ENCODE measurements around the gene CNOT3.
A peak's percentile ranks its signal among the peaks of the same experiment; 100 is the strongest.
"Not testable (repeated sequence)": the region's sequence is repeated elsewhere in the genome, so short reads cannot be mapped to it uniquely, and the experiment has no call there.

CNOT3 gene

GRCh38 chr19:54137699-54138488 is at the start of gene CNOT3:
CNOT3 (plus strand) TSS chr19:54137762; CDS start chr19:54142979, 5,217 bp downstream.
- DNase-seq (ENCODE audit: low spot score) = no peak

DNA sequence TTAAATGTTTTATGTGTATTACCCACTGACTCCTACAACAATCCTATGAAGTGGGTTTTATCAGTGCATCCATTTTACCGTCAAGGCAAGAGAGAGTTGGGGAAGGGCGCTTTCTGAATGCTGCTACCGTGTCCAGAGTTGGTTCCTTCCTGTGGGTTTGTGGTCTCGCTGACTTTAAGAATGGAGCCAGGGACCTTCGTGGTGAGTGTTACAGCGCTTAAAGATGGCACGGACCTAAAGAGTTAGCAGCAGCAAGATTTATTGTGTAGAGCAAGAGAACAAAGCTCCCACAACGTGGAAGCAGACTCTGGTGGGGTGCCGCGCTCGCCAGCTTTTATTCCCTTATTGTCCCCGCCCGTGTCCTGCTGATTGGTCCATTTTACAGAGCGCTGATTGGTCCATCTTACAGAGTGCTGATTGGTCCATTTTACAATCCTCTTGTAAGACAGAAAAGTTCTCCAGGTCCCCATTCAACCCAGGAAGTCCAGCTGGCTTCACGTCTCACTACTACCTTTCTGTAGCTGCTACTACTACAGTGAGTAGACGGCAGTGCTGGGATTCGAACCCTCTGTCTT is 43.0 kb upstream of the CNOT3 start:
- no peak for DNase-seq (ENCODE audit: low spot score)

DNA sequence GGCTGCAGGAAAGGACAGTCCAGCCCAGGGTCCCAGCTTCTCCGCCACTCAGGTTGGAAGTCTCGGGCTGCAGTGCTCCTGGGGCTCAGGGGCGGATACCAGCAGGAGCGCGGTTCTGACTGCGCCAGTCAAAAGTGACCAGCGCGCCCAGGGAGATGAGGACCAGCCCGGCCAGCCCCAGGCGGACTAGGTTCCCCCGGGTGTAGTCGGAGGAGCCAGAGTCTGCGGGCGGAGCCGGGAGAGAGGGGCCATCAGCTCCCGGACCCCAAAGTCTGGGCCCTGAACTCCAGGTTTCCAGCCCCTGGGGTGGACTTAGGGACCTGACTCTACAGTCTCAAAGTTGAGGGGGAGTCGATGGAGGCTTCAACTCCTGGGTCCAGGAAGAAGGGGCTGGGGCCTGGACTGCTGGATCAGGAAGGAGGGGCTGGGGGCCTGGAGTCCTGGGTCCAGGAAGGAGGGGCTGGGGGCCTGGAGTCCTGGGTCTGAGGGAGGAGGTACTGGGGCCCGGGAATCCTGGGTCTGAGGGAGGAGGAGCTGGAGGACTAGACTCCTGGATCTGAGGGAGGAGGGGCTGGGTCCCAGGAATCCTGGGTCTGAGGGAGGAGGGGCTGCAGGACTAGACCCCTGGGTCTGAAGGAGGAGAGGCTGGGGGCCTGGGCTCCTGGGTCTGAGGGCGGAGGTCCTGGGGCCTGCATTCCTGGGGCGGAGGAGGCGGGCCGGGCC is 42.3 kb upstream of the CNOT3 start:
- no peak for DNase-seq (ENCODE audit: low spot score)

DNA sequence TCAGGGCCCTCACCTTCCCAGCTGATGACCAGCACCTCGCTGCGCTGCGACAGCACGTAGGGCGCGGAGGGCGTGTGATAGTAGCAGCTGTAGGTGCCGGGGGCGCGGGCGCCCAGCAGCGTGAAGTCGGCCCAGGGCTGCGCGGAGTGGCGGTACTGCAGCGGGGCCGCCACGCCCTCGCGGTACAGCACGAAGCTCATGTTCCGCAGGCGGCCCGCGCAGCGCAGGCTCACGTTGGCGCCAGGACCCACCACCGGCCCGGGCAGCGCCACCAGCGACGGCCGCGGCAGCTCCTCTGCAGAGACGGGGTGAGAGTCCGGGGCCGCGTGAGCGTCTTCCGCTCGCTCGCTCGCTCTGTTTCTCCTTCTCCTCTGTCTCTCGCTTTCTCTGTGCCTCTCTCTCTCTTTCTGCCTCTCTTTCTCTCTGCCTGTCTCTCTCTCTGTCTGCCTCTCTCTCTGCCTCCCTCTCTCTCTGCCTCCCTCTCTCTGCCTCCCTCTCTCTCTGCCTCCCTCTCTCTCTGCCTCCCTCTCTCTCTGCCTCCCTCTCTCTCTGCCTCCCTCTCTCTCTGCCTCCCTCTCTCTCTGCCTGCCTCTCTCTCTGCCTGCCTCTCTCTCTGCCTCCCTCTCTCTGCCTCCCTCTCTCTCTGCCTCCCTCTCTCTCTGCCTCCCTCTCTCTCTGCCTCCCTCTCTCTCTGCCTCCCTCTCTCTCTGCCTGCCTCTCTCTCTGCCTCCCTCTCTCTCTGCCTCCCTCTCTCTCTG is 41.5 kb upstream of the CNOT3 start:
- DNase-seq (ENCODE audit: low spot score) = not testable (repeated sequence)

DNA sequence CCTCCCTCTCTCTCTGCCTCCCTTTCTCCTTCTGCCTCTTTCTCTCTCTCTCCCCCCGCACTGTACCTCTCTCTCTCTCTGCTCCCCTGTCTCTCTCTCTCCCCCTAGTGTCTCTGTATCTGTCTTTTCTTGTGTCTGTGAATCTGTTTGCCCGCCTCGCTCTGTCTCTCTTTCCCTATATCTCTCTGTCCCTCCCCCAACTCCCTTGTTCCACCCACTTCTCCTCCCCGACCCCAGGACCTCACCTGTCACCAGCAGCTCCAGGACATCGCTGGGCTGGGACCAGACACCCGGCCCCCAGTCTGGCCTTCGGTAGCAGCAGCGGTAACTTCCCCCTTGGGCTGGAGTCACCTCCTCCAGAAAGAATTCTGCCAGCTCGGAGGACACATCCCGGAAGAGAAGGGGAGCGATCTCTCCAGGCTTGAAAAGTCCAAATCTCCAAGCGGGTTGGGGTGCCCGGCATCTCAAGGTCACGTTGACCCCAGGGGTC is 40.9 kb upstream of the CNOT3 start:
- no peak for DNase-seq (ENCODE audit: low spot score)

DNA sequence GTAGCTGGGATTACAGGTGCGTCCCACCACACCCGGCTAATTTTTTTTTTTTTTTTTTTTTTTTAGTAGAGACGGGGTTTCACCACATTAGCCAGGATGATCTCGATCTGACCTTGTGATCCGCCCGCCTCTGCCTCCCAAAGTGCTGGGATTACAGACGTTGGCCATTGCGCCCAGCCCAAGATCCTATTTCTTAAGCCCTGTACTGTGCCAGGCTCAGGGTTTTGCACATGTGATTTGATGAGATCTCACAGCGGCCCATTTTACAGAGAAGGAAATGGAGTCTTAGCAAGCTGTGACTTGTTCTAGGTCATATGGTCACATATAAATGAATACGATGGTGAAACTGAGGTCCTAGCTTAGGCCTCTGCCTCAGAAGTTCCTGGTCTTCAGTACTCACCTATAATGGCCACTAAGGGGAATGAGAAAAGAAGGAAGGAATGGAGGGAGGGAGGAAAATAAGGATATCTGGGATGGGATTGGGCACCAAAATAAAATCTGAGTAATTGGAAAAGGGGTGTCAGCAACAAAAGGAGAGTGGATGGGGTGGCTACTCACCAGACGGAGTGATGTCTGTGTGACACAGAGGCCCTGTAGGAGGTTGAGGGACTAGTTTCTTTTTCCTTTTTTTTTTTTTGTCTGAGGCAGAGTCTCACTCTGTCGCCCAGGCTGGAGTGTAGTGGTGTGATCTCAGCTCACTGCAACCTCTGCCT is 38.2 kb upstream of the CNOT3 start:
- DNase-seq (ENCODE audit: low spot score) = no peak

- not testable (repeated sequence) for DNase-seq (ENCODE audit: low spot score)
Measured at GRCh38 chr19:54099903-54100255, 37.7 kb upstream of the CNOT3 start.

- no peak for DNase-seq (ENCODE audit: low spot score)
Measured at GRCh38 chr19:54100561-54100960, 37.0 kb upstream of the CNOT3 start, which contains the start of gene OSCAR. OSCAR (minus strand) TSS chr19:54100803; CDS start chr19:54100792, 11 bp downstream.

DNA sequence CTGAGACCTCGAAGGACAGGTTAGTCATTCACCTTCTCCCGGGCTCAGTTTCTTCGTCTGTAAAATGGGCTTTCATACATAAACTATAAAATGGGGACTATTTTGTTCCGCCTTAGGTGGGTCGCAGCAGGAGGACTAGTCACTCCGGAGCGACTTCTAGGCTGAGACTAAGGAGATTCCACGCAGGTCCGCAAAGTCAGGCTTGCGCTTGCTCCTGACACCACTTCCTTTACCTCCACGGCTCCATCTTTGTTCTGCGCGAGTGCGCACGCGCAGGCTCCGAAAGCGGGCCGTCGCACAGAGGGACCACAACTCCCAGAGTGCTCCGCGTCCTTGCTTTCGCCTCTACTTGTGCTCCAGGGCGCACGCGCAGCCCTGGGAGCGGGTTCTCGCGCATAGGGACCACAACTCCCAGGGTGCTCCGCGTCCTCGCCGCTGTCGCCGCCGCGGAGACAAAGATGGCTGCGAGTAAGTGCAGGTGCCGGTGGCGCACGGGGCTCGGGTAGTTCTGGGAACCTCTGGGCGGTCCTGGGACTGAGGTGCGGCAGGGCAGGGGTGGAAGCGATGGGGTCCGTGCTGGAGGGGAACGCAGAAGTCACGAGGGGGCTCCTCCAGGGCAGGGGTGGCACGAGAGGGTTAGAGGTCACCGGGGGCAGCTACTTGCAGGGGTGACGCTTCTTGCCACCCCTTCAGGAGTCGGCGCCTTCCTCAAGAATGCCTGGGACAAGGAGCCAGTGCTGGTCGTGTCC is 35.0 kb upstream of the CNOT3 start, which contains the start of gene NDUFA3:
TSS of gene NDUFA3 (plus strand) at position 435 of the 749 bp plus-strand sequence. CDS start at position 459, 24 bp downstream.
- peak; percentile 99 for DNase-seq (ENCODE audit: low spot score)

- DNase-seq (ENCODE audit: low spot score) = no peak
Measured at GRCh38 chr19:54104998-54105715, 32.4 kb upstream of the CNOT3 start.

DNA sequence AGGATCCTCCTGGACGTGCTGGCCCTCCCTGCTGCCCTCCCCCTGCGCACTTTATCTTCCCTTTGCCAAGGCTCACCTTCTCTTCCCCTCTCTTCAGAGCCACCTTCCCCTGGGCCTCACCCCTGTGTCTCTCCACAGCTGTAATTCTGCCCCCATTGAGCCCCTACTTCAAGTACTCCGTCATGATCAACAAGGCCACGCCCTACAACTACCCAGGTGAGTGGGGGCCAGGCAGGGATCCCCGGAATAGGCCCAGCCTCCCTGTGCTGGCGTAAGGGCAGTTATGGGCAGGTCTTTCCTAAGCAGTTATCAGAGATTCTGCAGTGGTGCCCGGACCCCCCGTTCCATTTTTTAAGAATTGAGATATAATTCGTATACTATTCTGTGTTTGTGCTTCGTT is 31.8 kb upstream of the CNOT3 start:
- DNase-seq (ENCODE audit: low spot score) = no peak

GRCh38 chr19:54106716-54107115 is 30.8 kb upstream of the CNOT3 start:
- DNase-seq (ENCODE audit: low spot score) = no peak

DNA sequence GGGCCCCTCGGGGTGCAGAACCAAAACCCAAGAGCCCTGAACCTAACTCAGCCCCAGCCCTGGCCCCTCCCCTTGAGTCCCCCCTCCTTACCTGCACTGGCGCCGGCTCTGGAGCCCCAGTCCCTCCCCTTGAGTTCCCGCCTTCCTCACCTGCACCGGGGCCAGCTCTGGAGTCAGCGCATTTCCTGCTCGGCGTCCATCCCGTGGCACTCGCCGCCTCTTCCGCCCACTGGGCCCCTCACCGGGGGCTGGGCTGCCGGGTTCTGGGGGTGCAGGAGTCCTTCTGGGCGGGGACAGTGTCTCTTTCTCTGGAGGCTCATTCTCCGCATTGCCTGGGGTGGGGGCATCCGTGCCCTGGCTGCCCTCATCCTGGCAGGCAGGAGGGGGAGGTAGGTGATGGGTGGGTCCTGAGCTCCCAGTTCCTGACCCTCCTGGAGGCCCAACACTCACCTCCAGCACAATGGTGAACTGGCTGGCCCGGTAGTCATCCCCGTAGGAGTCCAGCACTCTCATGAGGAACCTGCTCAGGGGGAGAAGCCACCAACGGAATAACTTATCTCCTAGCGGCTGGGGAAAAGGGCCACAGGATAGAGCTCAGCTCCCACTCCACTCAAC is 29.6 kb upstream of the CNOT3 start:
- no peak for DNase-seq (ENCODE audit: low spot score)

DNA sequence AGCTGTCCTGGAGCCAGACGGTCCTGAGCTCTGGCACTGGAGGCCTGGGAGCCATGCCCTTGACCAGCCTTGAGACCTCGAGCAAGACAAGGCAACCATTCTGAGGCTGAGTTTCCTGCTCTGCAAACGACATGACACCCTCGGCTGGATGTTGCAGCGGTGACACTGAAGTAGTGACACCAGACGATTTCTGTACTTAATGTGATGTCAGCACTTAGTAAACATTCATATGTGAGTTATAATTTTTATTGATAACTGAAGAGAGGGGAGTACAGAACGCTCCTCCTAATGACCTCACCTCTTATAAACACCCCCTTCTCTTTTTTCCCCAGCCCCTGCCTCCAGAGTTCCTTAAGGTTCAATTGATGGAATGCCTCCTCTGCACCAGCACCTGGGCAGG is 29.1 kb upstream of the CNOT3 start:
- no peak for DNase-seq (ENCODE audit: low spot score)

- no peak for DNase-seq (ENCODE audit: low spot score)
Measured at GRCh38 chr19:54109651-54110050, 27.9 kb upstream of the CNOT3 start.

DNA sequence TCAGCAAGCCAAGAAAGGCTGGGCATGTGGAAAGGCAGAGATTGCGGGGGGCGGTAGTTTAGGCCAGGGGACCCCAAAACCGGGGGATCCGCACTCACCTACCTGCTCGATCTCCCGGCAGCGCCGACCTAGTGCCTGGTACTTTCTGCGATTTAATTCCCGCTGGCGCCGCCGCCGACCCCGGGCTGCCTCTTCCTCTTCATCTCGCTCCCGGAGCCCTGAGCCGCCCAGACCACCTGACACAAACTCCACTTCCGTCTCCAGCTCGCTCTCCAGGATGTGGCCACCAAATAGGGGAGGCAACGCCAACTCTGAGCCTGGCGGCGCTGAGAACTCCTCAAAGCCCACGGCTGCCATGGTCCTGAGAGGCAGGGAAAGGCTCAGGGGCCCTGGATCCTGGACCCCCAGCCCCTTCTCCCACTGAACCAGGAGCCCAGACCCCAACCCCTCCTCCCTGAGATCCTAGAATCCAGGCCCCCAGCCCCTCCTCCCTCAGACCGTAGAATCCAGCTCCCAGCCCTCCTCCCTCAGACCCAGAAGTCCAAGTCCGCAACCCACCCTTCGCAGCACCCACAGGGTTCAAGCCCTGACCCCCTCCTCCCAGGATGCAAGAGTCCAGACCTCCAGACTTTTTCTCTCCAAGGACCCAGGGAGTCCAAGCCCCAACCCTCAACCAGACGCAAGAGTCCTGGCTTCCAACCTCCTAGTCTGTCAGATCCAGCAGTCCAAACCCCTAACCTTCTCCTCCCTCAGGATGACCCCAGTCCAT is 23.0 kb upstream of the CNOT3 start:
- no peak for DNase-seq (ENCODE audit: low spot score)

- peak; percentile 99 for DNase-seq (ENCODE audit: low spot score)
Measured at GRCh38 chr19:54115109-54116063, 22.2 kb upstream of the CNOT3 start, which contains the start of the genes PRPF31 and TFPT. PRPF31 (plus strand) TSS chr19:54115754; CDS start chr19:54118279, 2,525 bp downstream. TFPT (minus strand) TSS chr19:54115657; CDS start chr19:54115269, 388 bp downstream.
